NCI-H187 treated with DMSO at 0.1 percent for 48 hours (cell line): ENCODE results near the gene SPCS3.
A peak's percentile ranks its signal among the peaks of the same experiment; 100 is the strongest.
"Not testable (repeated sequence)": the region's sequence is repeated elsewhere in the genome, so short reads cannot be mapped to it uniquely, and the experiment has no call there.

ENCODE experiments used
- DNase-seq: peaks from one replicate; lab custom pipeline; 2025; lab: John Stamatoyannopoulos, UW

Gene SPCS3

DNA sequence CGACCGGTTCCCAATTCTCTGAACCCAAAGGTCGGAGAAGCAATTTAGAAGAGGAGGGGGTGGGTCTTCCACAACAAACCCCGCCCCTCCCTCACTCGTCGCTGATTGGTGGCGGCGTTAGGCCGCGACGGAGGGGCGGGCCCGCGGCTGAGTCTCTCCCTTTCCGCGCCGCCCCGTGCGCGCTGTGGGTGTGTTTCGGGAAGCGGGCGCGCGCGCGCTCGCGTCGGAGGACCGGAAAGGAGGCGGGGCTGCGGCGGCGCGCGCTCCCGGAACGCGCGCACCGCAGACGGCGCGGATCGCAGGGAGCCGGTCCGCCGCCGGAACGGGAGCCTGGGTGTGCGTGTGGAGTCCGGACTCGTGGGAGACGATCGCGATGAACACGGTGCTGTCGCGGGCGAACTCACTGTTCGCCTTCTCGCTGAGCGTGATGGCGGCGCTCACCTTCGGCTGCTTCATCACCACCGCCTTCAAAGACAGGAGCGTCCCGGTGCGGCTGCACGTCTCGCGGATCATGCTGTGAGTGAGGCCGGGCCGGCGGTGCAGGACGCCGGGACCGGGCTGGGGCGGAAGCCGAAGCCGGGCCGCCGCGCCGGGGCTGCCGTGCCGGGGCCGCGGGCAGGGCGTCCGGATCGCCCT lies at the start of gene SPCS3:
TSS of gene SPCS3 (plus strand) at position 263 of the 636 bp plus-strand sequence. CDS start at position 374, 111 bp downstream.
- DNase-seq, result peak; percentile 25

DNA sequence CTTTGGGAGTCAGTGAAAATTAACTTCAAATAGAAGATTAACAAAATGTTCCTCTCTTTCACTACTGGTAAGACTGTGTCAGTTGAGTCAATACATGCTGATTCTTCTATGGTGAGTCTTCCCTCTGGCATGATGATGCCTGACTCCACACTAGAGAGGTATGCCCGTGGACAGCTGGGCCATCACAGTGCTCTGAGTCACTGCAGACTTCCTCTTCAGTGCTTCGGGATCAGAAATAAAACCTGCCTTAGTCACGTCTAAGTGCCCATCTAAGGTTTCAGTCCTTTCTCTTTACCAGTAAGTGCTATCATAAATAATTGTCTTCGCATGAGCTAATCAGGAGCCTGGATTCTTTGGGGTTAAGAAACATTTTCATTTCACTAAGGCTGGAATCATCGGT lies 49.1 kb upstream of the SPCS3 start:
- no peak for DNase-seq

DNA sequence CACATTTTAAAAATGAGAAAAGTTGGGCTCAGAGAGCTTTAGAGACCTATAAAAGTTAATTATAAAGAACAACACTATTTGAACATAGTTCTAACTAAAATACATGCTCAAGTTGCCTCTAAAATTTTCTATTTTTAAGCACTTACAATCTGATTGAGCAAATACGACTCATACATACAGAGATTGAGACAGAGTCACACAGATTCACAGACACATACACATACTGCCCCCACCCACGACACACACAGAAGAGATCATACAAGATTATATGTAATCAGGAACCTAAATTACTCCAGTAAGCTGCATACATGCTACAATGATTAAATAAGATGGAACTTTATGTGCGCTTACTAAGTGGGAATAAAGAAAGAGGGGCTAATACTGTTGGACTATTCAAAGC lies 48.0 kb upstream of the SPCS3 start:
- no peak for DNase-seq

DNA sequence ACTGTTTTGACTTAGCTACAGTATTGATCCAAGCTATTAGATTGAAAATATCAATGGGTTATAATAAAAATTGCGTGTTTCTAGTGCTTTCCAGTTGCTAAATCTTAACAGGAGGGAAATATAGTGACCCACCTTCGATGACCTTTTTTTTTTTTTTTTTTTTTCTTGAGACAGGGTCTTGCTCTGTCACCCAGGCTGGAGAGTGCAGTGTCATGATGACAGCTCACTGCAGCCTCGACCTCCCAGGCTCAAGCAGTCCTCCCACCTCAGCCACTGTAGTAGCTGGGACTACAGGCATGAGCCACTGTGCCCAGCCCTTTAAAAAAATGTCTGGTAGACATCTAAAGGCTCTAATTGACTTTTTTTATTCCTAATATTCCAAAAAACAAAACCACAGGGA lies 47.0 kb upstream of the SPCS3 start:
- DNase-seq, result no peak

DNA sequence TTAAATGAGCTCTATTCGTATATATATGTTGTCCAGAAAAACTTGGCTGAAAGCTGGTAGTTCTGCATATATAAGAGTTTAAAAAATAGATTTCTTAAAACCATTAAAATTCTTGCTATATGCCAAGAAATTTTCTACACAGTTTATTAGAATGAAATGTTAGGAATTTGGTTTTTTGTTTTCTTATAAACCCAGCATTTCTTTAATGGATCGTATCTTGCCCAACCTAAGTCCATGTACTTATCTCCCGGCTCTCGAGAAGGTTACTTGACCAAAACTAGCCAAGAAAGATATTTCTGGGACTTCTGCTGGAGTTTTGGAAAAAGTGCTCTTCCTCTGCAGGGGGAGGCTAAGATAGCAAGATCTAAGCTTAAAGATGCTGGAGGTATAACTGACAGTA lies 46.0 kb upstream of the SPCS3 start:
- DNase-seq, result no peak

DNA sequence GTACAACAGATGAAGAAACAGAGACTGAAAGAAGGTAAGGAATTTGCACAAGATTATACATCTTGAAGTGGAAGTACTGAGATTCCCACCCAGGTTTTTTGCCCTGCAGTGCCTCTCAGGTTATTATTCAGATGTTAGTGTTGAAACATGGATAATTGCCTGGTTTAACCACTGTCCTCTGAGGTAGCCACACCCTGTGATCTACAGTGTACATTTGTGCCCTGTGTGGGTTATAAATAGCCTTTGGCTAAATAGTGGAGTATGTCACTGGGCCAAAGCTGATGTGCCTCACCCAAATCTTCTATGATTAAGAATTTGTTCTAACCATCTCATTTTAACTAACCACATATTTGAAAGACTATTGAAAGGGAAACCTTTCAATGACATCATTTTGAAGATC lies 45.3 kb upstream of the SPCS3 start:
- no peak for DNase-seq

DNA sequence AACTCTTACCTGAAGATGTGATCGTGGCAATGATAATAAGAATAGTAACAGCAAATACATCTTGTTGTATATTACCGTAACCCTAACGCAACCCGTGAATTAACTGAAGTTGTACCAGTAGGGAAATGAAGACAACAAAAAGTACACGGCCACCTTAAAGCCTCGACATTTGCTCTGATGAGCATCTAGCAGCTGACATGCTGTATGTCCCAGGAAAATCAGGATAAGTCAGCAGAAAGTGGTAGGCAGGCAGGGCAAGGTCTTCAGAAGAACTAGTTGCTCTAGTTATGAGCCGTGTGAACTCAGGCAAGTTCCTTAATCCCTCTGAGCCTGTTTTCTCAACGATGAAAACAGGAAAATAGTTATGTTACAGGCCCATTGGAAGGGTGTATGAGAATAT lies 43.1 kb upstream of the SPCS3 start:
- DNase-seq, result no peak

DNA sequence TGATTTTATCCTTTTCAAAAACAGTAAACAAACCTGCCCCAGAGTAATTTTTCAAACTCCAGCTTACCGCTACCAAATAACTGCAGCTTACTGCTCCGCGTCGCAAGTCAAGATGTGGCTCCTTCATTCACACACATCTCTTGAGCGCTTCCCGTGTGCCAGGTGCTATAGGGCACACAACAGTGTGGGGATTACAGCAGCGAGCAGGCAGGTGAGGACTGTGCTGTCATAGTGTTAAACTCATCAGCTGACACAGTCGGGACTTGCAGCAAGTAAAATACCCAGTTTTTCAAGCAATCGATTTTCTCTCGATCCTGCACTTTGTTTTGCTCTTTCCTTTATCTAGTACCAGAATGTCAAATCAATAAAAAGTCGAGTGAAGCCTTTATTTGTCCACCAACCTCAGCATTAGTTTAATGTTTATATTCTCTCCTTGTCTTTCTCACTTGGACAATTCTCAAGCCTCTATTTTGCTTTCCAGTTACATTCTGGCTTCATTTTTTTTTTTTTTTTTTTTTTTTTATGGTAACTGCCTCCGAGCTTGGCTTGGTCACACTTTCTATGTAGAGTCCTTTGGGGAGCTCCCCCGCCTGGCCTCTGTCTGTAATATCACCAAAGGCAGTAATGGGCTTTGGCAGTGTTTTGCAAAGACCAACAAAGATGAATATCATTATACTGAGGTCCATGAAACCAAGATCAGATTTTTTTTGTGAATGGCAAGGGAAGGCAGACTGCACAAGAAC lies 42.4 kb upstream of the SPCS3 start:
- no peak for DNase-seq

DNA sequence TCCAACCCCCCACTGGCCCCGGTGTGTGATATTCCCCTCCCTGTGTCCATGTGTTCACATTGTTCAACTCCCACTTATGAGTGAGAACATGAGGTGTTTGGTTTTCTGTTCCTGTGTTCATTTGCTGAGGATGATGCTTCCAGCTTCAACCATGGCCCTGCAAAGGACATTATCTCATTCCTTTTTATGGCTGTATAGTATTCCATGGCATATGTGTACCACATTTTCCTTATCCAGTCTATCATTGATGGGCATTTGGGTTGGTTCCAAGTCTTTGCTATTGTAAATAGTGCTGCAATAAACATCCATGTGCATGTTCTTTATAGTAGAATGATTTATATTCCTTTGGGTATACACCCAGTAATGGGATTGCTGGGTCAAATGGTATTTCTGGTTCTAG lies 40.2 kb upstream of the SPCS3 start:
- DNase-seq, result not testable (repeated sequence)

DNA sequence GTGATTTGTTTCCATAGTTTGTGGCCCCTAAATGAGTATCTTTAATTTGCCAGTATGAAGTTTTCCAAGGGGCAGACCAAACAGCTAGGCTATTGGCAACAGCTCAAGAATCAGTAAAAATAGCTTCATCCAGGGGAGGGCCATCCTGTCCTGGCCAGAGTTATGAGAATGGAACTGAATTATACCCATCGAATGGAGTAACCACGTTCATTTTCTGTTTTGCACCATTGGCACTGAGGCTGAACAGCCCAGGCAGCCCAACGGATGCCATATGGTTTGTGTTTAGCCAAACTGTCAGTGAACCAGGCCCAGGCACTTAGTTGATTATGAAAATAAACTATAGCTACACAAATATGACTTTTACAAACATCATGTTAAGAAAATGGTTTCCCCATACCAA lies 33.0 kb upstream of the SPCS3 start:
- no peak for DNase-seq

DNA sequence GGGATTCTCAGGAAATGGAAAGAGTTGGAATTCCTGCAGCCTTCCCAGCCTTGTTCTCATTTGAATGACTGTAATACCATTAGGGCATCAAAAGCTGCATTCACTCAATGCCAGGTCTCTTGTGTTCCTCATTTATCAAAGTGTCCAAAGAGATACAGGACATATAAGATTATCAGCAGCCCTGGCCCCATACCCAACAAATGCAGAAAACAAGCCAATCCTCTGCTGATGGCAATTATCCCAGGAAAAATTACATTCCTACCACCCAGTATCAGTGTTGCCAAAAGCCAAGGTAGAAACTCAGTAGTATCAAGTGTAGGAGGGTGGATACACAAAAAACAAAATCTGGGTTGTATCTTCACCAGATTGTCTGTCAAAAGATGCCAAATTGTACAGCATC lies 32.2 kb upstream of the SPCS3 start:
- DNase-seq, result no peak

DNA sequence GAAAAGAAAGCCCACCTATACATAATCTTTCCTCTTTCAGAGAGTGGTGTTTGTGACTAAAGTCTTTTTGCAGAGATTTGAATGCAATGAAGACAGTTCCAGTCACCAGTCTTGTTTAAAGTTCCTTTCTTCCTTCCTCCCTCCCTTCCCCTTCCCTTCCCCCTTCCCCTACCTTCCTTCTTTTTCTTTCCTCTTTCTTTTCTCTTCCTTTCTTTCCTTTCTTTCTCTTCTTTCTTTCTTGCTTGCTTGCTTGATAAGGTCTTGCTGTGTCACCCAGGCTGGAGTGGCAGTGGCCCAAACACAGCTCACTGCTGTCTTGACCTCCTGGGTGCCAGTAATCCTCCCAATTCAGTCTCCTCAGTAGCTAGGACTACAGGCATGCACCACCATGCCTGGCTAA lies 31.7 kb upstream of the SPCS3 start:
- DNase-seq, result no peak

DNA sequence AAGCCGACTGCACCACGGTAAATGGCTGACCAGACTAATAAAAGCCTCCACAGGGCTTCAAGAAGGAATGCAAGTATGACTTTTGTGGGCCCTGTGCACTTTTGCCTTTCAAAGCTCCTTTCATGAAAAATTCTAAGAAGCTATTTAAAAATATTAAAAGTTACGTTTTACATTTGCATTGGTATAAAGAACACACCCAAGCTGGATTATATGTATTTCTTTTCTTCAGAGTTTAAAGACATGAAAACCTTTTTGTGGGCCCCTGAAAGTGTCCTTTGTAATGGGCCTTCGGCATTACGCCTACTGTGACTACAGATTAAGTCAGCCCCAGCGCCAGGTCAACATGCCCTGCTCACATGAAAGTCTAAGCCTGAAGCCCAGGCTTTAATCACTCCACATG lies 30.2 kb upstream of the SPCS3 start:
- no peak for DNase-seq

DNA sequence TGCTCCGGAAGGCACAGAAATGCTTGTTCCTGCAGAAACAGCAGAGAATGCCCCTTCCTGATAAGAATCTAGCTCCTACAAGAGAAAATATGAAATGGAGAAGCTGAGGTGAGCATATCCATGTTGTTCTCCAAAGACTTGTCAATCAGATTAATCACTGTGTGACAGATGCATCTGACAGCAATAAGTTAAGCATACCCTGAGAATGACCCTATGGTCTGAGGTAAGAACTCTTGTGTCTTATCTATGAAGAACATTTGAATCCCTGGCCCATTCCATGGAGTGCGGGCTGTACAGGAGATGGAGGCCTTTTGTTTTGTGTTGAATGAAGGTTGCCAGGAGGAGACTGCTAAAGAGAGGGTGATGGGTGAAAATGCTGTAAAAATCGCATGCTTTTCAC lies 29.2 kb upstream of the SPCS3 start:
- no peak for DNase-seq

DNA sequence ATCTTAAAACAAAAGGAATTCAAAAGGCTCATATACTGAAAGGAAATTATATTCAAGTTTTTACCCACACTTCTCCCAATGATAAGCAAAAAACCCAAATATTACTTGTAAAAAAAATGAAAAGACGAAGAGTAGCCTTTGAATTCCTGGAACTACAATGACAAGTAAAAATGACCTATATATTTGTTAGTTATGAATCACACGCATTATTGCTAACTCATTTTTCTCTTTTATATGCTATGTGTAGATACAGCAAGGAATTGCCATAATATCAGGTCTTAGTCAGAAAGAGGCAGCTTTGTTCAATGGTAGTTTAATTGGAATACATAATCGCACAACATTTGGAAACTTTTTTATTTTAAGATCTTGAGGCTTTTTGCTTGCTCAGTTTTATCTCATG lies 28.0 kb upstream of the SPCS3 start:
- DNase-seq, result no peak

DNA sequence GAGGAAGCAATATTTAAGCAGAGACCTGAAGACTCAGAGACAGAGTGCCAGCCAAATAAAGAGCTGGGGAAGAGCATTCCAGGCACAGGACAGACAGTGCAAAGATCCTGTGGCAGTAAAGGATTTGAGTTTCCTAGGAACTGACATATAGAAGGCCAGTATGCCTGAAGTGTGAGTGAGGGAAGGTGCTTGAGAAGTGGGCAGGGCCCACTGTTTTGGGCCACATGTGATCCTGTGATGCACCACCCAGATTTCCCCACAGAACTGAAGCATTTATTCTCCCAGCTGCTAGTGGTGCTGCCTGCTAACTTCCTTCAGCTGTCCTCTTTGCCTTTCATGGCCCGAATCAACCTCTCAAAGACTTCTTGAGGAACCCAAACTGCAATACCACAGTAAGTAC lies 26.8 kb upstream of the SPCS3 start:
- no peak for DNase-seq

DNA sequence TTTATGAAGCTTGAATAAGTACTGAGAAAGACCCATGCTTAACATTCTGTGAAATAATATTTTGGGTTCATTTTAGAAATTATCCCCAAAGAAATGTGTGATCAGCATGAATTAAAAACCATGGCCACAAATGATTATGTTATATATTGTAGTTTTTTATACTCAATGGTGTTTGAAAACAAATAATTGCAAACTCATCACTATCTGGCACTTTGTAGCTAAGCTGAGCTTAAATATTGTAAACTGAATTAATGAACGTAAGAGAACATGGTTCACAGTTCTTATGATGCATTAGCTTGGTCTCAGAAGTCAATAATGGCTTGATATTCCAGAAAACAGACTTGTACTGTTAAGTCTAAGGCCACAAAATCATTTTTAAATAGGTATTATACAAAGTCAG lies 26.1 kb upstream of the SPCS3 start:
- no peak for DNase-seq

DNA sequence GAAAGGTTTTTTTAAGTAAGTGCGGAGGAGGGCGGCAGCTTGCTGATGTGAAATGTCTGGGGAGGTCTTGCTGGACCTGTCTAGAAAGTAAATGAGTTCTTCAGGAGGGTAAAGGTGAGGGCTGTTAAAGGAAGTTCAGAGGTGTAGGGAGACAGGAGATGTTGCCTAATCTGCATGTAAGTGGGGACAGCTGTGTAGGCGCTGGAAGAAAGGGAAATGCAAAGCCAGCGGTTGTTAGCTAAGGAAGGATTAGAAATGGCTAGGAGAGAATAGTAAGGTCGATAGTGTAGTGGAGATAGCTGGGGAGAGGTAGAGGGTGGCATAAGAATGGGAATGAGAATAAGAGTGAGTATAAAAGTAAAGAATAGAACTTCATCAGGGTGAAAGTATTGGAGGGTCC lies 23.9 kb upstream of the SPCS3 start:
- DNase-seq, result not testable (repeated sequence)

DNA sequence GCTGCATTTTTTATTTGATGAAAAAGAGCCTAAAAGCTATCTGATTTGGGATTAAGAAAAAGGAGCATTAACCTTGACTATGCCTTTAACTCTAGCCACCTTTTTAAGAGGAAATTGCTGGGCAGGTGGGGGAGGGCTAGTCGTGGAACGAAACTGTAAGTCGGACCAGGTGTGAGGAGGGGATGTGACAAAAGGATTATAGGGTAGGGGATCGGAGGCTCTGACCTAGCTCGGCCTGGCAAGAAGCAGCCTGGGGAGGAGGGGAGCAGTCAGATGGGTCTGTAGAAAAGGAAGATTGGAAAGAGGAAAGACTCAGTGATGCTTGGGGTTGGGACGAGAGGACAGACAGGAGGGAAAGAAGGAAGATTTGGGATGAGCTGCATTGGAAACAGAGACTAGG lies 21.1 kb upstream of the SPCS3 start:
- DNase-seq, result no peak

DNA sequence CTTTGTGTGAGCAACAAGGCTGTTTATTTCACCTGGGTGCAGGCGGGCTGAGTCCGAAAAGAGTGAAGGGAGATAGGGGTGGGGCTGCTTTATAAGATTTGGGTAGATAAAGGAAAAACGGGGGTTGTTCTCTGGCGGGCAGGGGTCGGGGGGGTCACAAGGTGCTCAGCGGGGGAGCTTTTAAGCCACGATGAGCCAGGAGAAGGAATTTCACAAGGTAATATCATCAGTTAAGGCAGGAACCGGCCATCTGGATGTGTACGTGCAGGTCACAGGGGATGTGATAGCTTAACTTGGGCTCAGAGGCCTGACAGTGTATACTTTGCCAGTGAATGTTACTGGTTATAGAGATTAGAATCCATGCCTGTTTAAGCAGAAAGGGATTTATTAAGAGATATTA lies 19.7 kb upstream of the SPCS3 start:
- DNase-seq, result no peak

DNA sequence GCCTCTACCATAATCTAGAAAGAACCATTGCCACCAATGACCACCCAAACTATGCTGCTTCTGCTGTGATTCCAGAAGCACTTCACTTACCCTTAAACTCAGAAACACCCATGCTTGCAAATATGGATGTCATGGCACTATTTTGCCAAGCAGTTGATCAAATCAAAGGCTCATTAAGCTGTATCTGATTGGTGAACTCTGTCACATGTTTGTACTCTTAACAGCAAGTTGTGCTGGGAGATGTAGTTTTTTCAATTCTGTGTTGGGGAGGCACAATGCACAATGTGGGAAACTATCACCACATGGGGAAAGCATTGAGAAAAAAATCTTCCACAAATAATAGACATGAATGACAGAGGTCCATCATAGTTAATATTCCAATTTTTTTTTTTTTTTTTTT lies 19.2 kb upstream of the SPCS3 start:
- DNase-seq, result no peak

DNA sequence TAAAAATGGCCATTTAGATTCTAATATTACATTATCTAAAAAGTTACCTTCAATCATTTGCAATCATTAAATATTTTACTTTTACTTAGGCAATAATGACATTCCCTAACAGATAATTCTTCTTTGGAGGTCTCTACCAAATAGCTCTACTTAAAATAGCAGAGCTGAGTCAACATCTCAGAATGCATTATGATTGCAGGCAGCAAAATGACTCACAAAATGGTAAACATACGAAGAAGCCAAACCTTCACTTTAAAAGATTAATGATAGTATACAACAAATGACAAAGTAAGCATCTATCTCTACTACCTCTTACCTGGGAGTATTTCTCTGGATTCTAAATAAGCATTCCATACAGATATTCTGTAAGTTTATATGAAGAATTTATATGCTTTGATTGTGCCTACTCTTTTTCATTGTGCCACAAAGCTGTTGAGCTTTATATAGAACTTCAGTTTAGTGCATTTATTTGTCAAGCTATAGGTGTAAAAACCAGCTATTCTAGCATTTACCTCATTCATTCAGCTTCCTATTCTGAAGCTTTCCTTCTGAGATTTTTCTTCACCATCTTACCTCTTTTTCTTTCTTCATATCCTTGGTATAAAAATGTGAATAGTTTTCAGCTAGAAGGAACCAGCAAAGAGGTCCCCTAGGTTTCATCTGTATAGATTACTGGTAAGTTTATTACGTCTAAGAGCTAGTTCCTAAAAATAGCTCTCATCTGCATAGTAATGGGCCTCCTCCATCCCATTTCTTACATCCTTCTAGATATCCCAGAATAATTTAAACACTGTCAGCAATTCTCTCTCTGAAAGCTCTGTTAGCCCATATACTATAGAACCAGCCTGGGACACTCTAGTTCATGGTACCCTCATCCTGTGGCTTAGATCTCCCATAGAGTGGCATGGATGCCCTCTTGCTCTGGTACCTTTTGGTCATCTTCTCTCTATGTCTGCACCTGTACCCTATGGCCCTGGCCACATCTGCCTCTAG lies 17.2 kb upstream of the SPCS3 start:
- no peak for DNase-seq

DNA sequence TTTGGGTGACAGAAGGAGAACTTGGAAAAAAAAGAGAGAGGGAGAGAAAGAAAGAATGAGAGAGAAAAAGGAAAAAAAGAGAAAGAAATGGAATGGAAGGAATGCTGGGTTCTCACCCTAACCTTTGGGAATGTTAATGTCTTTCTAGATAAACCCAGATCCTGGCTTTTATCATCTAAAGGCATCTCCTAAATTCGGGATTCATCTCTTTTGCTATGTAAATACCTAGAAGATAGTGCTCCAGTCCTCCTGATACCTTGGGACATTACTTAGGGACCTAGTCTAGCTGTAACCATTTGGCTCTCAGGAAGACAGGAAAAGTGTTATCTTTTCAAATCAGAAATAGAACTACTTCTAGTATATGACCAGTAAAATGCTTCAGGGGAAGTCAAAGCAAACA lies 15.8 kb upstream of the SPCS3 start:
- DNase-seq, result no peak
